ENCODE results near the gene MEGF11. TPM values are rescaled to one million over a fixed set of nuclear protein-coding genes. Genes with fewer than 3 reads are reported as not detected.

The MEGF11 gene
- polyA plus RNA-seq, 1 of the 3 experiments (the other 2 are of a cell fraction), result not detected

- Histone ChIP-seq H3K9me2 (no peaks in the 10 kb centered on the region), H3K36me3 (replicated peaks in 1 of 2; ENCODE audit: control insufficient read depth in 1 of 2, insufficient read depth in 2 of 2, low read length in 1 of 2) (no peaks in the 10 kb centered on the region), H3K9ac (no peak overlapping the region), H3K4me2 (no peak overlapping the region), H4K20me1 (ENCODE audit: insufficient read depth) (no peaks in the 10 kb centered on the region), H2AFZ (ENCODE audit: low read depth) (no peak overlapping the region), H3K9me3 (peaks cover 4% of the 10 kb centered on the region; the same call in 1 of the 2 replicates), H3K4me3 (ENCODE audit: low read depth in 2 of 2, low read length in 1 of 2) (no peak overlapping the region), H3K4me1 (ENCODE audit: control insufficient read depth in 1 of 2, insufficient read depth in 2 of 2, low read depth in 1 of 2, low read length in 1 of 2) (no peaks in the 10 kb centered on the region), H3K27me3 (ENCODE audit: insufficient read depth) (no peaks in the 10 kb centered on the region), H3K79me2 (ENCODE audit: insufficient read depth) (no peaks in the 10 kb centered on the region), H3F3A (replicated peaks; ENCODE audit: insufficient read depth) (no peaks in the 10 kb centered on the region), H3K27ac (ENCODE audit: low read depth in 2 of 2, low read length in 1 of 2) (no peak overlapping the region)
- ChIA-PET CTCF (interaction anchor here (1.5 to 1.7 kb wide), 3 partner anchors 10 to 22 kb away, joined by 5 to 7 read pairs (median 6); no protein-coding TSS in a partner anchor), POLR2A (no interaction called here)
- TF ChIP-seq POLR2AphosphoS5 (IDR thresholded peaks at IDR 0.05; ENCODE audit: low read depth, low read length) (no peak), REST (IDR thresholded peaks at IDR 0.05; ENCODE audit: low read depth, low read length) (no peak), RCOR1 (IDR thresholded peaks at IDR 0.05; ENCODE audit: low read length) (no peak), SIN3A (IDR thresholded peaks at IDR 0.05; ENCODE audit: borderline replicate concordance, low read depth, low read length) (no peak), NFIC (IDR thresholded peaks at IDR 0.05; ENCODE audit: borderline replicate concordance) (no peak), MAX (IDR thresholded peaks at IDR 0.05; ENCODE audit: low read depth) (no peak), USF1 (IDR thresholded peaks at IDR 0.05; ENCODE audit: borderline replicate concordance, low read depth) (no peak), TCF12 (IDR thresholded peaks at IDR 0.05) (no peak), FOXM1 (IDR thresholded peaks at IDR 0.05; ENCODE audit: low read depth) (no peak), JUND (IDR thresholded peaks at IDR 0.05) (no peak)
- no peak for DNase-seq
- whole genome bisulfite sequencing (ENCODE audit: low lambda C conversion rate), result 67% methylated on average over 9 of the region's 9 CpGs
These were observed 407.6 kb downstream of the MEGF11 start for GRCh38 chr15:65845826-65846519.

Small RNA genes within 50 kb of the gene (small RNA-seq; reads per million reads assigned to genes)
- 0 to 2.1 (median 0) reads per million in 7 experiments for gene MIR4311

Other genes with a start within 250 kb of the MEGF11 start
- 11.5 and 14.9 TPM in 2 replicates for gene DIS3L, start 39.8 kb upstream of the MEGF11 start, polyA plus RNA-seq (2012; rRNA removed)
- gene TIPIN, start 102.9 kb upstream of the MEGF11 start, polyA plus RNA-seq (2012; rRNA removed), result 5.7 and 6.0 TPM in 2 replicates
- gene MAP2K1, start 133.2 kb upstream of the MEGF11 start, polyA plus RNA-seq (2012; rRNA removed), result 21.8 and 25.5 TPM in 2 replicates
- gene SNAPC5, start 244.0 kb upstream of the MEGF11 start, polyA plus RNA-seq (2012; rRNA removed), result 57.8 and 65.0 TPM in 2 replicates